ENCODE data around the gene PFN3. TPM values are rescaled to one million over a fixed set of nuclear protein-coding genes. Genes with fewer than 3 reads are reported as not detected.

Gene PFN3, protein sequence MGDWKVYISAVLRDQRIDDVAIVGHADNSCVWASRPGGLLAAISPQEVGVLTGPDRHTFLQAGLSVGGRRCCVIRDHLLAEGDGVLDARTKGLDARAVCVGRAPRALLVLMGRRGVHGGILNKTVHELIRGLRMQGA
- not detected in 2 replicates for total RNA-seq

DNA sequence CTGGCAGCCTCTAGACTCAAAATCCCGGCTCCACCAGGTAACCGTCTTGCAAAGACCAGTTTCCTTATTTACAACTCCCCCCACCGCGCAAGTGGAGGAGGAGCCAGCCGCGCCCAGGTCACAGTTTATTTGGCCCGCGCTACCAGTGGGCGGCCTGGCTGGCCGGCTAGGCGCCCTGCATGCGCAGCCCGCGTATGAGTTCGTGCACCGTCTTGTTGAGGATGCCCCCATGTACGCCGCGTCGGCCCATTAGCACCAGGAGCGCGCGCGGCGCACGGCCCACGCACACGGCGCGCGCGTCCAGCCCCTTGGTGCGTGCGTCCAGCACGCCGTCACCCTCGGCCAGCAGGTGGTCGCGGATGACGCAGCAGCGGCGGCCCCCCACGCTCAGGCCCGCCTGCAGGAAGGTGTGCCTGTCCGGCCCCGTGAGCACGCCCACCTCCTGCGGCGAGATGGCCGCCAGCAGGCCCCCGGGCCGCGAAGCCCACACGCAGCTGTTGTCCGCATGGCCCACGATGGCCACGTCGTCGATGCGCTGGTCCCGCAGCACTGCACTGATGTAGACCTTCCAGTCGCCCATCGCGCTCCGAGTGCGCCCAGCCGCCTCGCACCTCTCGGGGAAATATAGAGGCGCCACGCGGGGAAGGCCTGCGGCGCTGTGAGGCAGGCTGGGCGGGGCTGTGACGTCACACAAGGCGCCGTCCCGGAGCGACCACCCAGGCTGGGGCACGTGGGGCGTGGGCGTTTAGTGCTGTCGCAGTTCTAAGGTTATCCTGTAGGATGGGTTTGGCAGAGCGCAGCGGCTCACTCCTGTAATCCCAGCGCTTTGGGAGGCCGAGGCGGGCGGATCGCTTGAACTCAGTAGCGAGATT, at the start of gene PFN3:
Gene PFN3, minus strand, starts transcription at position 665 of the 872 bp plus-strand sequence. Its CDS starts 85 bp downstream, at position 580.

DNA sequence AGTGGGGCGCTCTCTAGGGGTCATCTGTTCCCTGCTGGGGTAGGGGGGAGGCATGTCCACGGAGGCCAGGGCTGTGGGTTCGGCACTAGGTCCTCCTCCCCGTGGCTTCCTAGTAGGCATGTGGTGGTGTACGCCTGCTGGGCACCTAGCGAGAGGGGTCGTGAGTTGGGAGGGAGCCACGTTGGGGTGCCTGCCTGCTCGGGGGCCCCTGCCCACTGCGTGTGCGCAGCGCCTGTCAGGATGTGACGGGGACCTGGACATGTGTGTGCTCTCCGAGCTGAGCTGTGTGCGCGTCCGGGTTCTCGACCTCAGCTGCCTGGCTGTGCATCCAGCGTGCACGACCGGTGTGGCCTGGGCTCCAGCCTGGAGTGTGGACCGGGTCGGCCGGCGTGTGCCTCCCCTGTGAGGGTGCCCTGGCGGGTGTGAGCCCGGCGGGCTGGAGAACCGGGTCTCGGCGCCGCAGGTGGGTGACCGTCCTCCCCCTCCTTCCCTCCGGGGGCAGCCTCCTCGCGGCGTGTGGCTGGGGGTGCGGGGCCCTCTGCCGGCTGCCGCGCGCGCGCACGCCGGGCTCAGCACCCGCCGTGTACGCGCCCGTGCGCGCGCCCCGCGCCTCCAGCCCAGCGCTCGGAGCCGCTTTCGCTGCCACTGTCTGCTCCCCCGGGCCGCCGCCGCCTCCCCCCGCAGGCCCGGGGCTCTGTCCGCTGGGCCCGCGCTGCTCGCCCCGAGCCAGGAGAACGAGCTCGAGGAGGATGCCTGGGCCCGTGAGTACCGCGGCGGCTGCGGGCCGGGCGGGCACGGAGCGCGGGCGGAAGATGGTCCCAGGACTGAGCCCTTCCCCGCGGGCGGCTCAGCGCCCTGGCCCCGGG, 46.0 kb upstream of the PFN3 start, which contains the start of gene PRR7:
Gene PRR7, plus strand, starts transcription at position 615 of the 866 bp plus-strand sequence. CDS start 8,254 bp downstream, outside the sequence.

DNA sequence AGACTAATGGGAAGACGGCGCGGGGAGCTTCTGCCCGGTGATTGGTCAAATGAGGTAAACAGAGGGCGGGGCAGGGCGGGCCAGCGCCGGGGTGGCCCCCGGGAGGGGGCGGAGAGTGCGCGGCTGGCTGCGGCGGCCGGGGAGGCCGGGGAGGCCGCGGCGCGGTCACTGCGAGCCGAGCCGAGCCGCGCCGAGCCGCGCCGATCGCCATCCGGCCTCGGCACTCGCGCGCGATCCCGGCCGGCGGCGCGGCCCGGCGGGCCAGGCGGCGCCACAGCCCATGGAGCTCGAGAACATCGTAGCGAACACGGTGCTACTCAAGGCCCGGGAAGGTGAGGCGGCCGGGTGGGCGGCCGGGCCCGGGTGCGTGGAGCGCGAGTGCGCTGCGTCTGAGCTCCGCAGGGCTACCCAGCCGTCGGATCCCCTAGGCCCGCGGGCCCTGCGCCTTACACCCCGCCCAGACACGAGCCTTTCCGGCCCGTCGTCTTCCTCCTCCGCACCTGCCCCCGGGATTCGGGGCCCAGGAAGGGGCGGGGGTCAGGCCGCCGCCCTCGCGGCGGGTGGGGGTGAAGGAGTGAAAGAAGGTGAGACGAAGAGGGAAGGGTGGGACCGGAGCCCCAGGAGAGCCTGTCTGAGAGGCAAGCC, 26.2 kb upstream of the PFN3 start, which contains the start of gene GRK6:
Gene GRK6, plus strand, starts transcription at position 111 of the 645 bp plus-strand sequence. Its CDS starts 170 bp downstream, at position 281.

DNA sequence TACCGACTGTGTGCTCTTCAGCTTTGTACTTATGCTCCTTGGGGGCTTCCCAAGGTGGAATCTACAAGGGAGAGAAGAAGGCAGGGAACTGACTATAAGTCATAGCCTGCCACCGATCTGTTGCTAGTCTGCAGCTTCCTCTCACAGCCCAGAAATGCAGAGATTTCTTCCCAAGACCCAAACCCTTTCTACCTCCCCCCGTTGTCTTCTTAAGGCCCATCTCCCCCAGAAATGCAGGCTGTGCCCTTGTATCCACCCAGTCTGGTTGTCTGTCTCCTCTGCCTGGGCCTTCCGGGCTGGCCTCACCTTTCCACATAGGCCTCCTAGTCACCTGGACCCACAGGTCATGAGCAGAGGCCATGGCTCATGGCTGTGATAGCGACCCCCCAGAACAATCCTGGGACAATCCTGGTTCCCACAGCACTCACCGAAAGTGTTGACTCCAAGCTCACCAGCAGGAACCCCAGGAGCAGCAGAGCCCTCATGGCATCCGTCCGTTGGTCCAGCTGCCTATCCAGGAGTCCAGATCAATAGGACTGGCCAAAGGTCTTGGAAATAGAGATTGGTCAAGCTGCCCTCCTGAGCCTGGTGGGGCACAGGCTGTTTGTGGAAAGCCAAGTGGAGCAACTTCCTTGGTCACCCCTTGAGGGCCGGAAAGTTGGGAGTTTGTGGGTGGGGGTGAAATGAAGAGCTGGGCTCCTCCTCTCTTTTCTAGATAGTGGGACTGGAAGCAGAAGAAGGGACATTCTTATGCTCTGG, 8.8 kb upstream of the PFN3 start, which contains the start of gene F12:
Gene F12, minus strand, starts transcription at position 522 of the 759 bp plus-strand sequence. Its CDS starts 37 bp downstream, at position 485.

DNA sequence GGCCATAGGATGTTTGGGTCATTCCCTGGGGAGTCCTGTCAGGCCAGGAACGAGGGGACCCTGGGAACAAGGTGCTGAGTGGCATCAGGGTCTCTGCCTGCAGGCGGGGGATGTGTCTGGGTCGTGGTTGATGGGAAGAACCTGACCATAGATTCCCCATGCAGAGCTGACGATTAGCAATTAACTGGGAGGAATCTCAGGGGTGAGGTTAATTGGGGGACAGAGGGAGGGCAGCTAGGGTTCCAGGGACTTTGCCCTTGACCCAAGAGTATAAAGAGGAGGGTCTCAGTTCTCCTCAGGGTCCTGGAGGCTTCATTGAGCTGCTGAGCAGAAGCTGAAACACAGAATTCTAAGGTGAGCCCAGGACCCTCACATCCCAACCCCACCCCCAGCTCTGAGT, 16.3 kb downstream of the PFN3 start, which contains the start of gene SLC34A1:
Gene SLC34A1, plus strand, starts transcription at position 301 of the 400 bp plus-strand sequence. CDS start 1,308 bp downstream, outside the sequence.

DNA sequence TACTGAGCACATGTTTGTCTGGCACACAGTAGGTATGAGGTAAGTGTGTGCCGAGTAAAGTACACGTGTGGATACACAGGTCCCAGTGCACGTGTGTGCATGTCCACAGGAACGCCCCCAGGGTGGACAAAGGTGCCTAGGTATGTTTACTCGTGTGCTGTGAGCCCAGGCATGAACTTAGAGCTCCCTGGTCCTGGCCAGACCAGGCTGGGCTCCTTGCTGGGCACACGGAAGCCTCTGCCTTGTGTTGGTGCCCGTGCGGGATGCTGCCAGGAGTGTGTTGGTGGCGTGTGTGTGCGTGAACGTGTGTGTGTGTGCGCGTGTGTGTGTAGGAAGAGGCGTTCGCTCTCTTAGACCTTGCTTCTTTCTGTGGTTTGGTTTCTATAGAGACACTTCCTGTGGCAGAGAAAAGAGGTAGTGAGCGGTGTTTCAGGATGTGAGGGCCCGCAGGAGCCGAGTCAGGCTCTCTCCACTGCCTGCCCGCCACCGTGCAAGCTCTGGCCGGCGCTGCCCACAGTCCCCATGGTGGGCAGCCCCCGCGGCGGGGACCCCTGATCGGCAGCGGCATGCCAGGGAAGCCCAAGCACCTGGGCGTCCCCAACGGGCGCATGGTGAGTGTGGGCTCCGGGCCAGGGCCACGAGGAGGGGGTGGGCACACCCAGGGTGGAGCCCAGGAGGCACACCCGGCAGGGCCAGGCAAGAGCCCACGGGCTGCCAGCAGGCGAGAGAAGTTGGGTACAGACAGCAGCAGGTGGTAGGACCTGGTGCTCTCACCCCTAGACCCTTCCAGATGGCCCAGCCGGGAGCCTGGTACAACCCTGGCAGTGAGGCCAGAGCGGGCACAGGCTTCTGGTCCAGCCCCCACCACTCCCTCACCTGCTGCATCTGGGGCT, 42.8 kb downstream of the PFN3 start, which contains the start of gene RGS14:
Gene RGS14, plus strand, starts transcription at position 466 of the 893 bp plus-strand sequence. Its CDS starts 101 bp downstream, at position 567.

DNA sequence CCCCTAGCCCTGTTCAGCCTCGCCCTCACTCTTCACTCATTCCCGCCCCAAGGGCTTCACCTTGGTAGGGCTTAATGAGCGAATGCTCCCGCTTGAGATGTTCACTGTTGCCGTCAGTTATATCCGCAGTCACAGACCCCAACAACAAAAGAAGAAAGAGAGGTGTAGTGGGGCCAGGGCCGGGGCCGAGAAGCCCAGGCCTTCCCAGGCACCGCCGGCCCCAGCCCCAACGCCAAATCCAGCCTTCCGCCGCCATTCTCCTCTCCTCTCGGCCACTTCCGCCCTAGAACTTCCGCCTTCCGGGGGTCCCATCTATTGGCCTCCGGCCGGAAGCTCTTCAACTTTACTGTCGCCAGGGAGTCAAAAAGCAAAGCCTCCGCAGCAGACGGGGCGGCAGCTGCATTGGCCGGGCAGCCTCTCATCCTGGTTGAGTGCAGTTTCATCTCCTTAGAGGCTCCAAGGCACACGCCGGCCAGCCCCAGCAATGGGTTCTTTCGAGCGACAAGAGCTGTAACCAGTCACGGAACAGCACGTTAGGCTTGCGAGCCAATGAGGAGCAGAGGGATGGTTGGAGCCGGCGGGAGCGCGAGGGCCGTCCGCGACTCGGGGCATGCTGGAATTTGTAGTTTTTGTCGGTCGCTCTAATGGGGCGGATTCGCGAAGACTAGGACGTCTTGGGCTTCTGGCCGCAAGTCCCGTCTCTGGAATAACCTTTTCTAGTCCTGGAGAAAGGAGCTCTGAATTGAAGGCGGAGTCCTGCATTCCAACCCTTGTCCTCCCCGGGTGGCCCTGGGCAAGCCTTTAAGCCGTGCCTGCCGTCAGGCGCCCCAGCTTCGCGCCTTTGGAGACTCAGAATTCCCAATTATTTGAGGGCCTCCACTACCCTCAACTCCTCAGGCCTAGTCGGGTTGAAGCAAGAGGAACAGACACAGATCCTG, 48.8 kb downstream of the PFN3 start, which contains the start of gene LMAN2:
Gene LMAN2, minus strand, starts transcription at position 277 of the 938 bp plus-strand sequence. Its CDS starts 21 bp downstream, at position 256.

Other genes starting within 250 kb of the PFN3 start
- 19.6 and 24.3 TPM in 2 replicates for gene RAB24, start 96.9 kb downstream of the PFN3 start, total RNA-seq
- gene PRELID1, start 96.9 kb downstream of the PFN3 start, total RNA-seq, result 165 and 185 TPM in 2 replicates
- gene MXD3, start 88.8 kb downstream of the PFN3 start, total RNA-seq, result 5.8 and 10.9 TPM in 2 replicates
- 280 and 321 TPM in 2 replicates for gene LMAN2, start 49.0 kb downstream of the PFN3 start, total RNA-seq
- 23.4 and 31.0 TPM in 2 replicates for gene RGS14, start 42.7 kb downstream of the PFN3 start, total RNA-seq
- not detected in 2 replicates for gene SLC34A1, start 16.2 kb downstream of the PFN3 start, total RNA-seq
- gene F12, start 8.9 kb upstream of the PFN3 start, total RNA-seq, result 14.4 and 19.6 TPM in 2 replicates
- gene GRK6, start 26.0 kb upstream of the PFN3 start, total RNA-seq, result 44.1 and 50.4 TPM in 2 replicates
- gene PRR7, start 46.2 kb upstream of the PFN3 start, total RNA-seq, result 21.9 and 29.7 TPM in 2 replicates
- 126 and 146 TPM in 2 replicates for gene DBN1, start 73.0 kb upstream of the PFN3 start, total RNA-seq
- gene PDLIM7, start 96.9 kb upstream of the PFN3 start, total RNA-seq, result 108 and 136 TPM in 2 replicates
- gene DOK3, start 109.2 kb upstream of the PFN3 start, total RNA-seq, result 0.99 and 1.9 TPM in 2 replicates
- 136 and 138 TPM in 2 replicates for gene DDX41, start 116.3 kb upstream of the PFN3 start, total RNA-seq
- gene FAM193B, start 153.9 kb upstream of the PFN3 start, total RNA-seq, result 27.3 and 33.9 TPM in 2 replicates
- 134 and 136 TPM in 2 replicates for gene TMED9, start 191.5 kb upstream of the PFN3 start, total RNA-seq
- 25.7 and 30.0 TPM in 2 replicates for gene B4GALT7, start 199.5 kb upstream of the PFN3 start, total RNA-seq

Data from airway epithelial cell (primary cell).